Activated CD8-positive, alpha-beta memory T cell treated with anti-CD3 and anti-CD28 coated beads, Interleukin-2, amount 50 U/mL, for 24 hours (primary cell): Measurements from ENCODE around the gene NDUFB10.
"Not testable (repeated sequence)": the region's sequence is repeated elsewhere in the genome, so short reads cannot be mapped to it uniquely, and the experiment has no call there.

Source experiments
- DNase-seq: peaks from one replicate; pipeline ENCODE4 v3.0.0-alpha.2; 2020; ENCODE audit errors: extremely low read depth

Gene NDUFB10

GRCh38 chr16:1924095-1924494, 35.2 kb upstream of the NDUFB10 start:
- DNase-seq, result no peak

- no peak for DNase-seq
Observed at GRCh38 chr16:1926271-1926670, 33.1 kb upstream of the NDUFB10 start.

GRCh38 chr16:1929105-1929504, 30.2 kb upstream of the NDUFB10 start:
- DNase-seq, result no peak

GRCh38 chr16:1929578-1930337, 29.6 kb upstream of the NDUFB10 start:
- peak; percentile 68 for DNase-seq

- no peak for DNase-seq
Observed at GRCh38 chr16:1930338-1930720, 29.0 kb upstream of the NDUFB10 start.

GRCh38 chr16:1932050-1933028, 27.0 kb upstream of the NDUFB10 start:
- DNase-seq, result no peak

- DNase-seq, result no peak
Observed at GRCh38 chr16:1933097-1933661, 26.2 kb upstream of the NDUFB10 start.

- no peak for DNase-seq
Observed at GRCh38 chr16:1936945-1937479, 22.3 kb upstream of the NDUFB10 start.

GRCh38 chr16:1938316-1938715, 21.0 kb upstream of the NDUFB10 start:
- DNase-seq, result no peak

GRCh38 chr16:1938910-1939309, 20.4 kb upstream of the NDUFB10 start:
- DNase-seq, result no peak

- DNase-seq, result not testable (repeated sequence)
Observed at GRCh38 chr16:1939833-1940232, 19.5 kb upstream of the NDUFB10 start.

GRCh38 chr16:1940273-1941161, 18.8 kb upstream of the NDUFB10 start:
- no peak for DNase-seq

GRCh38 chr16:1941162-1942046, 17.9 kb upstream of the NDUFB10 start:
- DNase-seq, result no peak

GRCh38 chr16:1942047-1942809, 17.1 kb upstream of the NDUFB10 start:
- DNase-seq, result no peak

GRCh38 chr16:1942810-1943726, 16.3 kb upstream of the NDUFB10 start, which contains the start of gene MSRB1:
Gene MSRB1 (minus strand): TSS chr16:1943199. CDS start chr16:1943156, 43 bp downstream.
- DNase-seq, result peak; percentile 99

- no peak for DNase-seq
Observed at GRCh38 chr16:1944612-1945199, 14.6 kb upstream of the NDUFB10 start.

GRCh38 chr16:1945559-1946391, 13.6 kb upstream of the NDUFB10 start:
- no peak for DNase-seq
